Measurements from ENCODE around the gene ADGRV1.
"Not testable (repeated sequence)": the region's sequence is repeated elsewhere in the genome, so short reads cannot be mapped to it uniquely, and the experiment has no call there.

ADGRV1 gene

GRCh38 chr5:90650767-90651166 is 92.2 kb downstream of the ADGRV1 start:
- no peak for DNase-seq (ENCODE audit: low read depth)

- no peak for DNase-seq (ENCODE audit: low read depth)
Measured at GRCh38 chr5:90654215-90654614, 95.6 kb downstream of the ADGRV1 start.

- no peak for DNase-seq (ENCODE audit: low read depth)
Measured at GRCh38 chr5:90655423-90655822, 96.8 kb downstream of the ADGRV1 start.

GRCh38 chr5:90657030-90657429 is 98.4 kb downstream of the ADGRV1 start:
- DNase-seq (ENCODE audit: low read depth): no peak

- no peak for DNase-seq (ENCODE audit: low read depth)
Measured at GRCh38 chr5:90657788-90658187, 99.2 kb downstream of the ADGRV1 start.

GRCh38 chr5:90658620-90659019 is 100.0 kb downstream of the ADGRV1 start:
- DNase-seq (ENCODE audit: low read depth): no peak

GRCh38 chr5:90668079-90668565 is 109.5 kb downstream of the ADGRV1 start:
- not testable (repeated sequence) for DNase-seq (ENCODE audit: low read depth)

- DNase-seq (ENCODE audit: low read depth): no peak
Measured at GRCh38 chr5:90675222-90675621, 116.6 kb downstream of the ADGRV1 start.

GRCh38 chr5:90680921-90681563 is 122.4 kb downstream of the ADGRV1 start:
- no peak for DNase-seq (ENCODE audit: low read depth)

- DNase-seq (ENCODE audit: low read depth): no peak
Measured at GRCh38 chr5:90682278-90682677, 123.7 kb downstream of the ADGRV1 start.

- DNase-seq (ENCODE audit: low read depth): no peak
Measured at GRCh38 chr5:90685425-90686022, 126.9 kb downstream of the ADGRV1 start.

- DNase-seq (ENCODE audit: low read depth): not testable (repeated sequence)
Measured at GRCh38 chr5:90686363-90686762, 127.8 kb downstream of the ADGRV1 start.

GRCh38 chr5:90687458-90687857 is 128.9 kb downstream of the ADGRV1 start:
- not testable (repeated sequence) for DNase-seq (ENCODE audit: low read depth)

- DNase-seq (ENCODE audit: low read depth): no peak
Measured at GRCh38 chr5:90689064-90689463, 130.5 kb downstream of the ADGRV1 start.

GRCh38 chr5:90690307-90690706 is 131.7 kb downstream of the ADGRV1 start:
- no peak for DNase-seq (ENCODE audit: low read depth)

GRCh38 chr5:90691533-90691932 is 132.9 kb downstream of the ADGRV1 start:
- no peak for DNase-seq (ENCODE audit: low read depth)

- DNase-seq (ENCODE audit: low read depth): no peak
Measured at GRCh38 chr5:90696153-90696552, 137.6 kb downstream of the ADGRV1 start.

GRCh38 chr5:90700299-90700698 is 141.7 kb downstream of the ADGRV1 start:
- DNase-seq (ENCODE audit: low read depth): no peak

- no peak for DNase-seq (ENCODE audit: low read depth)
Measured at GRCh38 chr5:90703932-90704331, 145.3 kb downstream of the ADGRV1 start.

- DNase-seq (ENCODE audit: low read depth): no peak
Measured at GRCh38 chr5:90707698-90708097, 149.1 kb downstream of the ADGRV1 start.

- no peak for DNase-seq (ENCODE audit: low read depth)
Measured at GRCh38 chr5:90709323-90710155, 150.9 kb downstream of the ADGRV1 start.

- no peak for DNase-seq (ENCODE audit: low read depth)
Measured at GRCh38 chr5:90718387-90718786, 159.8 kb downstream of the ADGRV1 start.

- no peak for DNase-seq (ENCODE audit: low read depth)
Measured at GRCh38 chr5:90739567-90739966, 181.0 kb downstream of the ADGRV1 start.

All from activated T-cell treated with anti-CD3 and anti-CD28 coated beads for 1 hour (primary cell).